OCI-LY1 (cell line): ENCODE results near the gene EVA1B.

Experiments
- EZH2 ChIP-seq: fragments of 200-600 bp; sonication (generic), shearing (Covaris generic); IDR thresholded peaks from 2 replicates; pipeline ENCODE4 v1.8.0; 2017; ENCODE audit warnings: borderline replicate concordance, mixed run types, mild to moderate bottlenecking, antibody characterized with exemption, low read length, moderate library complexity, mixed read lengths
- TF ChIP-seq, protein P1 (sequence below): fragments of 200-600 bp; sonication (generic), shearing (Covaris generic); IDR thresholded peaks from 2 replicates; pipeline ENCODE4 v1.5.1; 2017; ENCODE audit warnings: mild to moderate bottlenecking, antibody characterized with exemption, low read length, moderate library complexity, mixed read lengths

DNA sequence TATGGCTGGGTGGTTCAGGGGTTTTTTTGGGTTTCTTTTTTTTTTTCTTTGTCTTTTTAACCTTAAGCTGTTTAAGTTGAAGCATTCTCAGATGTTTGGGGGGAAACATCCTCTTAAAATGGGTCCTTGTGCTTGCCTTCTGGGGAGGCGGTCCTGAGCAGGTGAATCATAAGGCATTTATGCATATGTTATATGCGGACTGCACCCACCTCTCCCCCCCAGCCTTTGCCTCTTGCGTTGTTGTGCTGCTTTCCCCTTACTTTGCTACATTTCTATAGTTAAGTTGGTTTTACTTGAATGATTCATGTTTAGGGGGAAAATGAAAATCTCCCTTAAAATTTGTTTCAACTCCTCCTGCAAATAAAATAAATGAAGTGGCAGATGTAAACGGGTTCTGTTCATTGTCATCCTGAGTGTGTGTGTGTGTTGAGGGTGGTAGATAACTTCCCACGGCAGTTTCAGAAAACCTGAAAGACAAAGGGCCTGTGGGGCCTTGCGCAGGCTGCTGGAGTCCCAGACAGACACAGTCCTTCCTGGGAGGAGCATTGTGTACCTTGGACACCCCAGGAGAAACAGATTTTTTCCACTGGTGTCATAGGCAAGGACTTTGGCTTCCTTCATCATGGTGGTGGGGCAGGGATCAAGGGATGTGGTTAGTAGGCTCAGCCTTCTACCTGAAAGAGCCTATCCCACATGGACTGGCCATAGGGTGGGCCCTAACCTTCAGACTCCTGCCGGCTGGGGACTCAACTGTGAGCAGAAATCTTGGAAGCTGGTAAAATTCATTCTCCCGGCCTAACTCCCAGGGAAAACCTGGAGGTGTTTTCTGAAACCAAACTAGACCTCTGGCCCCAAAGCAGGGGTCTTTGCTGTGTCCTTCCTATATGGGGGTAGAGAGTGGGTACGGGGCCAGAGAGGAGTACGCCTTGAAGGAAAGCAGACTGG, 18.2 kb downstream of the EVA1B start:
- TF ChIP-seq, protein P1, sequence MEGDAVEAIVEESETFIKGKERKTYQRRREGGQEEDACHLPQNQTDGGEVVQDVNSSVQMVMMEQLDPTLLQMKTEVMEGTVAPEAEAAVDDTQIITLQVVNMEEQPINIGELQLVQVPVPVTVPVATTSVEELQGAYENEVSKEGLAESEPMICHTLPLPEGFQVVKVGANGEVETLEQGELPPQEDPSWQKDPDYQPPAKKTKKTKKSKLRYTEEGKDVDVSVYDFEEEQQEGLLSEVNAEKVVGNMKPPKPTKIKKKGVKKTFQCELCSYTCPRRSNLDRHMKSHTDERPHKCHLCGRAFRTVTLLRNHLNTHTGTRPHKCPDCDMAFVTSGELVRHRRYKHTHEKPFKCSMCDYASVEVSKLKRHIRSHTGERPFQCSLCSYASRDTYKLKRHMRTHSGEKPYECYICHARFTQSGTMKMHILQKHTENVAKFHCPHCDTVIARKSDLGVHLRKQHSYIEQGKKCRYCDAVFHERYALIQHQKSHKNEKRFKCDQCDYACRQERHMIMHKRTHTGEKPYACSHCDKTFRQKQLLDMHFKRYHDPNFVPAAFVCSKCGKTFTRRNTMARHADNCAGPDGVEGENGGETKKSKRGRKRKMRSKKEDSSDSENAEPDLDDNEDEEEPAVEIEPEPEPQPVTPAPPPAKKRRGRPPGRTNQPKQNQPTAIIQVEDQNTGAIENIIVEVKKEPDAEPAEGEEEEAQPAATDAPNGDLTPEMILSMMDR, result no peak
- TF ChIP-seq EZH2, result no peak
